ENCODE data around the gene LRP1B. TPM values are rescaled to one million over a fixed set of nuclear protein-coding genes. Genes with fewer than 3 reads are reported as not detected.

LRP1B gene
- total RNA-seq, 4 donors from 2014 or later = 3.3 to 11.1 (median 4.6) TPM

- H3K4me3 ChIP-seq = no peak overlapping the region
- no peak overlapping the region for H3K27ac ChIP-seq
- intact Hi-C loops (cut with DNase I; ENCODE audit: low total_unique reads) (no loop called here), in situ Hi-C loops (cut with MboI; ENCODE audit: low sequenced_read_pairs in 4 of 4) (no loop called here)
- DNase-seq (no peak), ATAC-seq (no peak)
- no peak for TF ChIP-seq CTCF (IDR thresholded peaks at IDR 0.05 in 4 of 5, conservative IDR thresholded peaks at IDR 0.05 in 1 of 5)
- TF ChIP-seq POLR2A (IDR thresholded peaks at IDR 0.05) = no peak
- H3K9me3 ChIP-seq = no peaks in the 10 kb centered on the region
- H3K36me3 ChIP-seq = no peaks in the 10 kb centered on the region
- no peaks in the 10 kb centered on the region for H3K27me3 ChIP-seq
- no peaks in the 10 kb centered on the region for H3K4me1 ChIP-seq
Observed at GRCh38 chr2:142045641-142046040, 85.2 kb downstream of the LRP1B start.

- no peaks in the 10 kb centered on the region for H3K36me3 ChIP-seq
- no peaks in the 10 kb centered on the region for H3K9me3 ChIP-seq
- no peaks in the 10 kb centered on the region for H3K4me1 ChIP-seq
- no peak overlapping the region for H3K4me3 ChIP-seq
- ATAC-seq (no peak), DNase-seq (no peak)
- intact Hi-C loops (cut with DNase I; ENCODE audit: low total_unique reads) (no loop called here), in situ Hi-C loops (cut with MboI; ENCODE audit: low sequenced_read_pairs in 4 of 4) (no loop called here)
- TF ChIP-seq POLR2A (IDR thresholded peaks at IDR 0.05) = no peak
- no peak for TF ChIP-seq CTCF (IDR thresholded peaks at IDR 0.05 in 4 of 5, conservative IDR thresholded peaks at IDR 0.05 in 1 of 5)
- no peaks in the 10 kb centered on the region for H3K27me3 ChIP-seq
- no peak overlapping the region for H3K27ac ChIP-seq
Observed at GRCh38 chr2:142044197-142044596, 86.6 kb downstream of the LRP1B start.

GRCh38 chr2:142042536-142043199 is 88.1 kb downstream of the LRP1B start:
- TF ChIP-seq POLR2A (IDR thresholded peaks at IDR 0.05) (no peak), CTCF (IDR thresholded peaks at IDR 0.05 in 4 of 5, conservative IDR thresholded peaks at IDR 0.05 in 1 of 5) (no peak)
- Histone ChIP-seq H3K4me3 (no peak overlapping the region), H3K27ac (no peak overlapping the region), H3K27me3 (no peaks in the 10 kb centered on the region), H3K9me3 (no peaks in the 10 kb centered on the region), H3K4me1 (no peaks in the 10 kb centered on the region), H3K36me3 (no peaks in the 10 kb centered on the region)
- ATAC-seq (no peak), DNase-seq (no peak)
- in situ Hi-C loops (cut with MboI; ENCODE audit: low sequenced_read_pairs in 4 of 4) (no loop called here), intact Hi-C loops (cut with DNase I; ENCODE audit: low total_unique reads) (no loop called here)

GRCh38 chr2:142041996-142042395 is 88.8 kb downstream of the LRP1B start:
- in situ Hi-C loops (cut with MboI; ENCODE audit: low sequenced_read_pairs in 4 of 4) = no loop called here
- TF ChIP-seq CTCF (IDR thresholded peaks at IDR 0.05 in 4 of 5, conservative IDR thresholded peaks at IDR 0.05 in 1 of 5) (no peak), POLR2A (IDR thresholded peaks at IDR 0.05) (no peak)
- DNase-seq (no peak), ATAC-seq (no peak)
- no peak overlapping the region for H3K27ac ChIP-seq
- no peaks in the 10 kb centered on the region for H3K4me1 ChIP-seq
- intact Hi-C loops (cut with DNase I; ENCODE audit: low total_unique reads) = no loop called here
- H3K27me3 ChIP-seq = no peaks in the 10 kb centered on the region
- H3K4me3 ChIP-seq = no peak overlapping the region
- no peaks in the 10 kb centered on the region for H3K36me3 ChIP-seq
- H3K9me3 ChIP-seq = no peaks in the 10 kb centered on the region

GRCh38 chr2:142041105-142041504 is 89.7 kb downstream of the LRP1B start:
- ATAC-seq = no peak
- H3K9me3 ChIP-seq = no peaks in the 10 kb centered on the region
- H3K4me3 ChIP-seq = no peak overlapping the region
- no peaks in the 10 kb centered on the region for H3K27me3 ChIP-seq
- in situ Hi-C loops (cut with MboI; ENCODE audit: low sequenced_read_pairs in 4 of 4) (no loop called here), intact Hi-C loops (cut with DNase I; ENCODE audit: low total_unique reads) (no loop called here)
- no peak for DNase-seq
- H3K36me3 ChIP-seq = no peaks in the 10 kb centered on the region
- H3K27ac ChIP-seq = no peak overlapping the region
- TF ChIP-seq CTCF (IDR thresholded peaks at IDR 0.05 in 4 of 5, conservative IDR thresholded peaks at IDR 0.05 in 1 of 5) (no peak), POLR2A (IDR thresholded peaks at IDR 0.05) (no peak)
- H3K4me1 ChIP-seq = no peaks in the 10 kb centered on the region
